ENCODE data around the gene CTDP1.

GRCh38 chr18:79685971-79686370, 6.4 kb downstream of the CTDP1 start:
- TF ChIP-seq CTCF (IDR thresholded peaks at IDR 0.05), result no peak
- no peak for TF ChIP-seq POLR2A (IDR thresholded peaks at IDR 0.05)

All from lower leg skin (tissue), 3 donors.